GM21737 (cell line): ENCODE data around the gene MKX.

Source experiments
- ATAC-seq: cut with Tn5 transposase; IDR thresholded peaks from one replicate; pipeline ENCODE4 v1.9.1; 2021; ENCODE audit warnings: mild to moderate bottlenecking, moderate library complexity; ENCODE audit not compliant: unreplicated experiment

MKX gene

GRCh38 chr10:27742195-27743011, 3.2 kb downstream of the MKX start:
- peak; percentile 94 for ATAC-seq

DNA sequence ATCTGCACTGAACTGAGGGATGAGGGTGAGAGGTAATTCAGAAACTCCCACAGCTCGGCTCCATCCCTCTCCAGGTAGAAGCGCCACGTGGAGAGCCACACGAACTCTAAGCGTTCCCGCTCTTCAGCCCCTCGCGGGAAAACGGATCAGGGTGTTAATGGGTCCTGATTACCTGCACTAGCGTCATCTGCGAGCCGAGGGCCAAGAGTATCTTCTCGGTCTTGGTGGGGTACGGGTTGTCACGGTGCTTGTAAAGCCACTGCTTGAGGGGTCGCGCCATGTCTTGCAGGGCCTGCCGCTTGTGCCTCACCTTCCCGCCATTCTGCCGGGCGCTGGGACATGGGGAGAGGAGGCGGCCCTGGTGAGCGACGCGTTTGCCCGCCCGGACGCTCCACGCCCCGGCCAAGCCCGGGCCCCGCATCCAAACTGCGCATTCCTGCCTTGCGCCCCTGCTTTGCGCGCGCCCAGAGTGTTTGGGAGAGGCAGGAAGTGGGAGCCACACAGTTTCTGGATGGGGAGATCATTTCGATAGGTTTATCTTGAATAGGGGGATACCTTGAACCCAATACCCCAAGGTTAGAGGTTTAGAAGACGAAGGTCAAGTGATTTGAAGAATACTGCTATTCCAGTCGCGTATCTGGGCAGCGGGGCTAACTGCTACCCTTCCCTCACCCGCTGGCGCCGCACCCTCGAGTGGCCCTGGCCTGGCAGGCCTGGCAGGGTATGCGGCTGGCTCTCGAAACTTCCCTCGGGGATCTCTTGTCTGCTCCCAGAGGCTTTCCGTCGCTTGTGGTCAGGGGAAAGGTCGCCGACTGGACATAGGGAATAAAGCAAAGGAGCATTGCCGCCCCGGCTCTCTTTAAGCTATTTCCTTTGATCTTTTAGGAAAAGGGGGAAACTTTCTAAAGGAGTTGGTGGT, 4.2 kb downstream of the MKX start:
- ATAC-seq = no peak

- no peak for ATAC-seq
These were observed 9.2 kb downstream of the MKX start for GRCh38 chr10:27736396-27736795.

DNA sequence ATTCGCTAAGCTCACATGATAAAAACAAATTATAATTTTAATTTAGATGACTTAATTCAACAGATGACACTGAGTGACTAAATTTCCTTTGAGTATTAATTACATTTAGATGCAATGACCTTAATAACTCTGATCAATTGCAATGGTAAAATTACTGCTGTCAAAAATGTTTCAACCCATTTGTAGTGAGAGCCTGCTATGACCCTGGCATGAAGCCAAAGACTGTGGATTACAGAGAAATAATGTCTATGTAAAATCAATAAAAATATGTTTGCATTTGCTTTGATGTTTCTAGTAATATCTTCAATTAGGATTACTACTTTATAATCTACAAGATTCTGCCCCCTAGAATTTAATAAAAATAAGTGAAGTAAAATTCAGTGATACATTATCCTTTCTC, 15.6 kb downstream of the MKX start:
- no peak for ATAC-seq

- no peak for ATAC-seq
These were observed 17.3 kb downstream of the MKX start for GRCh38 chr10:27728338-27728737.

DNA sequence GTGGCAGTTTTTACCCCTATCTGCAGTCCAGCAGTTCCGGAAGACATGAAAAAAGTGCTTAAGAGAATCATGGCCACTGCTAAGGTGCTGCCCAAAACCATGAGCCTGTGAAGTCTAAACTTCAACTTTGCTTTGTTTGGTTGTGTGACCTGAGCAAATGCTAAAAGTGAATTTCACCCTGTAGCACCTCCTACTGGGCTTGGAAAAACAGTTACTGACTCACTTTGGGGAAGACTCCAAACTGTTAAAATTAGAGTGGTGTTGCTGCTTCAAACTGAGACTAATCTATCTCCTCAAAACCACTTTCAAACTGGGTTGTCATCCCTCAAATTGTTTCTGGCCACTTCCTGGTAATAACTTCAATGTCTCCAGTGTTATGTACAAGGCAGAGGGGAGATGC, 21.3 kb downstream of the MKX start:
- no peak for ATAC-seq

- no peak for ATAC-seq
These were observed 22.2 kb downstream of the MKX start for GRCh38 chr10:27723436-27723835.

GRCh38 chr10:27720529-27720928, 25.1 kb downstream of the MKX start:
- ATAC-seq = no peak

GRCh38 chr10:27719052-27719451, 26.6 kb downstream of the MKX start:
- no peak for ATAC-seq

- no peak for ATAC-seq
These were observed 27.8 kb downstream of the MKX start for GRCh38 chr10:27717861-27718260.

GRCh38 chr10:27717224-27717623, 28.4 kb downstream of the MKX start:
- no peak for ATAC-seq

DNA sequence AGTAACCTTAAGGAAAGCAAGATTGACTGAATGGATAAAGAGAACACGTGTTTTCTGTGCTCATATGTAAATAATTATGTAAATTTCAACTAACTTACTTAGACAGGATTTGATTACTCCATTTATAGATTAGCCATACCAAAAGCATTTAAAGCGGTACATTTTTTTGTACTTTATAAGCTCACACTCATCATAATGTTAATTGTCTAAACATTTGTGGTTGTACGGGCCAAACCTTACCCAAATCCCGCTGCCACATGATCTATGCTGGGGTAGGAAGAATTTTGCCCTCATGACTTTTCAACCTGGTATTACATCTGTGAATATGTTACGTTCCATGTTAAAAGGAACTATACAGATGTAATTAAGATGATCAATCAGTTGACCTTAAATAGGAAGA, 29.1 kb downstream of the MKX start:
- ATAC-seq = no peak

GRCh38 chr10:27715505-27715904, 30.1 kb downstream of the MKX start:
- no peak for ATAC-seq

- ATAC-seq = no peak
These were observed 31.3 kb downstream of the MKX start for GRCh38 chr10:27714349-27714748.

GRCh38 chr10:27713941-27714340, 31.7 kb downstream of the MKX start:
- ATAC-seq = no peak

DNA sequence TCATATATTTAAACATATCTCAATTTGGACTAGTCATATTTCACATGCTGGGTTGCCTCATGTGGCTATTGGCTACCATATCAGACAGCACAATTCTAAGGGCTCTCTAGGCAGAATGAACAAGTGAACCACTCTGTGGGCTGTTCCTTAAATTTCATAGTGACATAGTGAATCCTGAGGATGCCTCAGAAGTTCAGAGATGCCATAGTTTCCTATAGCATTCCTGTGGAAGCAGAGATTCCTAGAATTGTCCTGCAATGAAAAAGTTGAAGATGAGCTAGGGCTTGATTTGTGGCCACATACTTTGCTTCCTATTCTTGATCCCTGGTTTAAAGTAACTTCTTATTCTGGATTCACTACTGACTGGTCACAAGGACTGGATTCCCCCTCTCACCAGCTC, 35.6 kb downstream of the MKX start:
- ATAC-seq = no peak

DNA sequence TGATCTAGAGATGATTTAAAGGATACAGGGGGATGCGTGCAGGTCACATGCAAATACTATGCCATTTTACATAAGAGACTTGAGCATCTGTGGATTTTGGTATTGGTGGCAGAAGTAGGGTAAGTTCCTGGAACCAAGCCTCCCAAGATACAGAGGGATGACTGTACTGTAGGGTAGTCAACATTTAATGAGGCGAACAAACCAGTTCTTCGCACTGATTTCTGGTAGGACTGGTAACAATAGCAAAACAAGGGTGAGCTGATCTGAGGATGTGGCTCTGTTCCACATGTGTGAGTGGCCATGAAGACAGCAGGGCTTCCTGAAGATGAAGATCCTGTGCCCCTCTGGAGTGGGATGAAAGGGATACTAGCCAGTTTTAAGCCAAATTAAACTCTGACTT, 36.3 kb downstream of the MKX start:
- no peak for ATAC-seq

GRCh38 chr10:27701938-27702537, 43.6 kb downstream of the MKX start:
- no peak for ATAC-seq

GRCh38 chr10:27699776-27700175, 45.8 kb downstream of the MKX start:
- ATAC-seq = no peak

DNA sequence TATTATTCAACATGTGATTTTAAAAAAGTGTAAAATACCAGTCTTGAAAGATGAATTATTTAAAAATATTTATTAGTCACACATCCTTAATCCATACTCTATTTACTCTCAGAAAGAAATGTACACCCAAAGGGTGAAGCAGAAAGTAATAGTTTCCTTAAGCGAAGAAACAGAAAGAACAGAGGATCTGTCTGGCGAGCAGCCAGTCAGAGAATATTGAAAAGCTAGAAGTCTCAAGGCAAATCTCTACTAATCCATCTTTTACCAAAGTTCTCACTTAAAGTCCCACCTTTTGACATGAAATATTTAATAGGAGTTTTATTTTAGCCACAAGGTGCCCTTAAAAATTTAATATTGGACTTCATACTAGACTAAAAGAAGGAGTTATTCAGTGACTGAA, 46.7 kb downstream of the MKX start:
- no peak for ATAC-seq

DNA sequence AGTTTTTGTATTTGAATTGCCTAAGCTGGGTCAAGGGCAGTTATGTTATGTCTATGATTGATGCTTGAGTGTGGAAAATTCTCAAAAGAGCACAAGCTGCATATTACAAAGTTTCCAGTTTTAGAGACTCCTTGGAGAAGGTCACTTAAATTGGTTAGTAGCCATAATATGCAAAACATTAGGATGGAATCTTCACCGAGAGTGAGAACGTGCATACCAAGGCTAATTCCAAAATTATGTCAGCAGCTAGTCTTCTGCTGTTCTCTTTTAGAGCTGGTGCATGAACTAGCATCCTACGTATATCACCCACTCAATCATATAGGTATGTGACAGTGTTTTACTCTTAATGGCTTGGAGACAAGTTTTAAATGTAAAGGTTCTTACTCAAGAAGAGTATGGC, 49.2 kb downstream of the MKX start:
- ATAC-seq = no peak

DNA sequence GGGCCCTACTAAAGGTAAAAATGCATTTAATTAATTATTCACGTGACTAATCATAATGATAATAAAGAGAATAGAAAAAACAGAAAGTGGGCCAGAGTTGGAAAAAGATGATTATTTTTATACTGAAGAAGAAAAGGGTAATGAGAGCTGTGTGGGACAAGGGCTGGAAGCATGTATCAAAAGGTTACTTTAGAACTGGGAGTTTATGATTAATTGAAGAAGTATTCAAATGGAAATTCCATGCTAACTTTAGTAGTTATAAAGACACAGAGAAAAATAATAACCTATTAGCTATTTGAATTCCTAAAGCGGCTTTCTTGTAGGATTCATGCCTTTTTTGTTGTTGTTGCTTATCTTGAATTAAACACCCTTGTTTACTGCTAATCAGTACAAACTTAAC, 49.9 kb downstream of the MKX start:
- ATAC-seq = no peak
